ENCODE measurements around the gene UBR1.

GRCh38 chr15:42986693-42987342 is 119.0 kb downstream of the UBR1 start:
- TF ChIP-seq CTCF (IDR thresholded peaks at IDR 0.05) (no peak), POLR2A (IDR thresholded peaks at IDR 0.05) (no peak)

All from Peyer's patch (tissue), 4 donors.